ENCODE data around the gene PRR16. TPM values are rescaled to one million over a fixed set of nuclear protein-coding genes. Genes with fewer than 3 reads are reported as not detected.

PRR16 gene
- total RNA-seq = 9.1 TPM

DNA sequence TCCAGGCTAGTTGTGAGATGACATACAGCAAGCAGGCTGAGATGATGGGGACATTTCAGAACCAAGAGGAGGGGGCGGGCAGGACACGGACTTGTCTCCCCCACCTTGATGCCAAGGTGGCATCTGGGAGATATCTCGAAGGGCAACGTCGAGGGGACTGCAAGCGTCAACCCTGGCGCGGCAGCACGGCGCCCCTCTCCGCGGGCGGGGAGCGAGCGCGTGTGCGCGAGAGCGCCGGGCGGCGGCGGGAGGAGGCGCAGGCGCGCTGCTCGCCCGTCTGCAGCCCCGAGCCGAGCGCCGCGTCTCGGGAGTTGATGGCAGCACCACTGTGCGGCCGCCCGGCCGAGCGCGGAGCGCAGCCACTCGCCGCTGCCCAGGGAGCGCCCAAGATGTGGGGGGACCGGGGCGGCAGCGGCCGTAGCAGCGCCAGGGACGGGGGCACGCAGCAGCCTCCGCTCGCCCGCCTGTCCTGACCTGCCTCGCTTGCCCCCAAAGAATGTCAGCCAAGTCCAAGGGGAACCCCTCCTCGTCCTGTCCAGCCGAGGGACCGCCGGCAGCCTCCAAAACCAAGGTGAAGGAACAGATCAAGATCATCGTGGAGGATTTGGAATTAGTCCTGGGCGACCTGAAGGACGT is at the start of gene PRR16:
Gene PRR16 (plus strand): TSS at position 310 of the 636 bp plus-strand sequence.

Small RNAs within 50 kb of the gene (small RNA-seq; reads per million reads assigned to genes)
- not detected for gene PRELID3BP8 (ENCODE audit: low replicate concordance)
- not detected for gene RNU4-69P (ENCODE audit: low replicate concordance)
